Fibroblast of gingiva (primary cell): ENCODE results near the gene FGF14.
"Not testable (repeated sequence)": the region's sequence is repeated elsewhere in the genome, so short reads cannot be mapped to it uniquely, and the experiment has no call there.

Experiments used
- DNase-seq: peaks from one replicate; pipeline ENCODE4 v3.0.0-alpha.2; 2011; ENCODE audit warnings: low read depth

Gene FGF14

GRCh38 chr13:102195566-102196462, 206.0 kb downstream of the FGF14 start:
- DNase-seq: peak; percentile 7

GRCh38 chr13:102192858-102193257, 209.0 kb downstream of the FGF14 start:
- no peak for DNase-seq

GRCh38 chr13:102191951-102192502, 209.8 kb downstream of the FGF14 start:
- DNase-seq: no peak

GRCh38 chr13:102190930-102191329, 210.9 kb downstream of the FGF14 start:
- DNase-seq: no peak

- no peak for DNase-seq
These were observed 214.5 kb downstream of the FGF14 start for GRCh38 chr13:102187313-102187712.

- no peak for DNase-seq
These were observed 216.4 kb downstream of the FGF14 start for GRCh38 chr13:102185375-102185984.

- no peak for DNase-seq
These were observed 218.2 kb downstream of the FGF14 start for GRCh38 chr13:102183509-102184182.

GRCh38 chr13:102182170-102182569, 219.7 kb downstream of the FGF14 start:
- DNase-seq: no peak

- DNase-seq: no peak
These were observed 224.4 kb downstream of the FGF14 start for GRCh38 chr13:102177431-102177830.

- DNase-seq: no peak
These were observed 225.0 kb downstream of the FGF14 start for GRCh38 chr13:102176846-102177245.

- no peak for DNase-seq
These were observed 229.4 kb downstream of the FGF14 start for GRCh38 chr13:102172406-102172805.

GRCh38 chr13:102170305-102170704, 231.5 kb downstream of the FGF14 start:
- no peak for DNase-seq

- DNase-seq: no peak
These were observed 232.3 kb downstream of the FGF14 start for GRCh38 chr13:102169471-102170015.

- DNase-seq: no peak
These were observed 249.1 kb downstream of the FGF14 start for GRCh38 chr13:102152790-102153189.

GRCh38 chr13:102147353-102147752, 254.5 kb downstream of the FGF14 start:
- DNase-seq: no peak

- DNase-seq: no peak
These were observed 256.1 kb downstream of the FGF14 start for GRCh38 chr13:102145750-102146149.

- no peak for DNase-seq
These were observed 259.4 kb downstream of the FGF14 start for GRCh38 chr13:102142473-102142826.

GRCh38 chr13:102141625-102142472, 260.0 kb downstream of the FGF14 start:
- peak; percentile 24 for DNase-seq

GRCh38 chr13:102139626-102140025, 262.2 kb downstream of the FGF14 start:
- no peak for DNase-seq

- DNase-seq: peak; percentile 3
These were observed 263.1 kb downstream of the FGF14 start for GRCh38 chr13:102138635-102139190.

- not testable (repeated sequence) for DNase-seq
These were observed 263.9 kb downstream of the FGF14 start for GRCh38 chr13:102137904-102138303.
